Stimulated activated CD4-positive, alpha-beta T cell treated with anti-CD3 and anti-CD28 coated beads, Interleukin-2, amount 100 ng/mL, for 4 hours (primary cell): ENCODE measurements around the gene ATP6V1B1.

ENCODE experiments used
- DNase-seq: peaks from one replicate; pipeline ENCODE4 v3.0.0-alpha.2; 2020; ENCODE audit warnings: low read depth

Gene ATP6V1B1

DNA sequence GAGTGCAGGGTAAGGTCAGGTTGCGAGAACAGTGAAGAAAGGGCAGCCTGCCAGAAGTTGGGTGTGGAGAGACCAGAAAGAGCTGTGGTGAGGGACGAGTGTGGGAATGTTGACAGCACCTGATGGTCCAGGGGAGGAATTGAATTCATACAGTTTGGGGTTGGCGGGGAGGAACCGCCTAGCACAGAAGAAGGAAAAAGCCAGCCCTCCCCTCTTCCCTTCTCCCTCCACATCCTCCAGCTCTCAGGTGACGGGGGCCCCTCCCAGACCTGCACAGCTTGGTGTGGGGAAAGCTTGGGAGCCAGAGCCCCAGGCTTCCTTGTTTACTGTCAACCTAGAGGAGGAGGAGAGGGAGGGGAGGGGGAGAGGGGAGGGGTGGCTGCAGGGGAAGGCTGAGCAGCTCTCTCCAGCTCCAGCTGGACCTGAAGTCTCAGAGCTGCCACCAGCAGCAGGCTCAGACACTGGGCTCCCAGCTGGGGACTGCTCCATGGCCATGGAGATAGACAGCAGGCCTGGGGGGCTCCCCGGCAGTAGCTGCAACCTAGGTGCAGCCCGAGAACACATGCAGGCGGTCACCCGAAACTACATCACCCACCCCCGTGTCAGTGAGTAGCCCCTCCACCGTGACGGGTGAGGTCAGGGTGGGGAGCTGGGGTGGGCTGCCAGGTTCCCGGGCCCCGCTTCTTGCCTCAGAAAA is at the start of gene ATP6V1B1:
ATP6V1B1 (plus strand) TSS at position 433 of the 697 bp plus-strand sequence; CDS start at position 488, 55 bp downstream.
- no peak for DNase-seq

DNA sequence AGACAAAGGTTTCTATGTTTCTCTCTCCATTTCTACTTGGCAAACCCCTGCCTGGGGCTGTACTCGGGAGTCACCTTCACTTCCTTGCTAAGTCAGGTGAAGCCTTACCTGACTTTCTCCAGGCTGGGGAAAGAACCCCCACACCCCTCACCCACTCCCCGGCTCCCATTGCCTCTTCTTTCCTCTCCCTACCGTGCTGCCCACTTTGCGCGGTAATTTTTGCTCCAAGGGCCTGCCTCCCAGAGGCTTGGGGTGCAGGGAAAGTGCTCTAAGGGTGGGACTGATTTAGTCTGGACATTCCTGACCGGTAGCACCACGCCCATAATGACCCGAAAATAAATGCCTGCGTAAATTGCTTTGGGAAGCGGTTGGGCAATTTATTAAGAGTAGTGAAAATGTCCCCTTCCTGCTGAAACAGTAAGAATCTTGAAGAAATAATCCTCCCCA is 49.1 kb upstream of the ATP6V1B1 start:
- no peak for DNase-seq

DNA sequence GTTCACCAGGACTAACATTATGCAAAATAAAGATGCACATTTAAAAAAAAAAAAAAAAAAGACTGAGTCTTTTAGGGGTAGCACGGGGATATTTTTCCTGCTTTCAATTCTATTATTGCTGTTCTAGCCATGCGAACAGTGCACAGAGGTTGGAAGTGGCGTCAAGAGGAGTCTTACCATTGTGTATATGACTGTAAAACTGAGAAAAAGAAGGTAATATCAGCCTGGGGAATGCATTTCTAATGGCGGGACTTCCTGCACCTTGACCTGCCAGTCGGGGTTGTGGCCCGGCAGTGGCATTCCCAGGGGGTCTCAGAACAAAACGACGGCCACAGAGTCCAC is 48.5 kb upstream of the ATP6V1B1 start:
- DNase-seq, result no peak

DNA sequence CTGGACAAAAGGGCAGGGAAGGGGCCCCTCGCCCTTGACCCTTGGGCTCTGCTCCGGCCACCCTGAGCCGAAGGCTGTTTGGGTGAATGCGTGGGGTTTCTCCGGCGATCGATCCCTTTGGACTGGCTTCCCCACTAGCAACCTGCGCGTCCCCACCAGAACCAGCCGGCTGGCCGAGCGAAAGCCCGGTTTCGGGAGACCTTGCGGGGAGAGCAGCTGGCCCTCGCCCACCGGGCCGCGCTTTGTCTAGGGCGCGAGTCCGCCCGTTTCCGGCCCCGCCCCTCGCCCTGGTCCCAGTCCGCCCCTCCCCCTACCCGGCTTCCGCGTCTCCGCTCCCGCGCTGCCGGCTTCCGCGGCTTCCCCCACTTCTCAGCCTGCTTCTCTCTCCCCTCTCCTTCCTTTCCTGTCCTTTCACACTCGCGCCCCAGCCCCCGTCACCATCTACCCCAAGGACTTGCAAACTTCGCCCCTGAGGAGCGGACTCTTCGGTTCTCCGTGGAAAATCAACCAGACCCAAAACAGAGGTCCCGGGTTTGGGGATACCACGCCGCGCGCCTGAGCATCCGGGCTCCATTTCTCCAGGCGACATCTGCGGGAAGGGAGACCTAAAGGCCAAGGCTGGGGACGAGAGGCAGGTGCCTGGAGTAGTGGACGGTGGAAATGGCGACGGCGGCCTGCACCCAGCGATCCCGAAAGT is 48.0 kb upstream of the ATP6V1B1 start:
- peak; percentile 13 for DNase-seq

DNA sequence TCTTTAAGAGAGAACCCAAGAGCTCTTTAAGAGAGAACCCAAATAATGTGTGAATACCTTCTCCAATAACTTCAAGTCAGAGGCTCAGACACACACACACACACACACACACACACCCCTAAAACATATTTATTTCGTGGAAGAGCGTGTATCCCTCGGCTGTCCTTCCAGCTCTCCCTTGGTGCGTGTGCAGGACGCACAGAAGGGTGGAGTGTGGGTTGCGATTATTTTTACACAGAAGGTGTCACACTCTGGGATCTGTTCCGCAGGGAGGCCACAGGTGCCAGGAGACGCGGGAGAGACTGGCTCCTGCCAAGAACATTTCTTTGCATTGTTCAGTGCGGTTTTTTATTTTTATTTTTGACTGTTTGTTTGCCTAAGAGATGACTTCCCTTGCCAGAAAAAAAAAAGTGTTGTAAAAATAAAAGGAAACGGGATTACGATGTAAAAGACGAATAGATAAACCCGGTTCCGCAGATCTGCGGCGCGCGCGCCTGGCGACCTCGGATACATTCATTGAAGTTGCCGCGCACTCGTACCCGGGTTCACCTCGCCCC is 47.3 kb upstream of the ATP6V1B1 start:
- no peak for DNase-seq

DNA sequence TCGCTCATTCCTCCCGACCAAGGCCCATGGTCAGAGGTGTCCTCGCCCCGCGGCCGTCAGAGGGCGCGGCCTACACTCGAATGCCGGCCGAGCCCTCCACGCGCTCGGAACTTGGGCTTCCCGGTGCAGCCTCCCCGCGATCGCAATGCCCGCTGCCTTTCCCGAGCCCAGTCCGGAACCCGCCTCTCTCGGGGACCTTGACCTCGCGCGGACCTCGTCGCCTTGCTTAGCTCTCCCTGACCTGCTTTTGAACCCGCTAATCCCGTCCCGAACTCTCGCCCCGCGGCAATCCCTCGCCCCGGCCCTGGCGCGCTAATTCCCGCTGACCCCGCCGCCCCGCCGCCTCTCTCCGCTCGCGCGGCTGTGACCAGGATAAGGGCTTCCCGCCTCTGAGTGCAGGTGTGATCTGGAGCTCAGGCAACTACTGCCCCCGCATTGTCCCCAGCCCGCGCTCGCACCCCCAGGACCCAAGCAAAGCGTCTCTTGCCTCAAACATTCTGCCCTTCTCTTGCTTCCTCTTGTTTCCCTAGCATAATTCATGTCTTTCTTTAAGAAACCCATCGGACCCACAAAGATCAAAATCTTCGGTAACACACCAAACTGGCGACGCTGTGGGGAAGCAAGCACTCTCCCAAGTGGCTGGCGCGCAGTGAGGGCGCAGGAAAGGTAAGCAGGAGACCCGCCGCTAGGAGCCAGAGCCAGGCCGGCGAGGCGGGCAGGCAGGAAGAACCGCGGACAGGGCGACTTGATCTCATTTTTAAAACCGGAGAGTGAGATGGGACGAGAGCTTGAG is 46.6 kb upstream of the ATP6V1B1 start:
- no peak for DNase-seq

DNA sequence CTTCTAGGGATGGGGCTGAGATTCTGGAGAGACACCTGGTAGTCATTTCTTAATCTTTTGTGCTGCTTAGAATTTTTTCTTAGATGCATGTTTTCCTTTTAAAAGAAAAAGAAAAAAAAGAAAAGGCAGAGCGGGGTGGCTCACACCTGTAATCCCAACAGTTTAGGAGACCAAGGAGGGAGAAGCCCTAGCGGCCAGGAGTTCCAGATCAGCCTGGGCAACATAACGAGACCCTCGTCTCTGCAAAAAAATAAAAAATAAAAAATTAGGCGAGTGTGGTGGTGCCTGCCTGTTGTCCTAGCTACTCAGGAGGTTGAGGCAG is 46.0 kb upstream of the ATP6V1B1 start:
- no peak for DNase-seq

DNA sequence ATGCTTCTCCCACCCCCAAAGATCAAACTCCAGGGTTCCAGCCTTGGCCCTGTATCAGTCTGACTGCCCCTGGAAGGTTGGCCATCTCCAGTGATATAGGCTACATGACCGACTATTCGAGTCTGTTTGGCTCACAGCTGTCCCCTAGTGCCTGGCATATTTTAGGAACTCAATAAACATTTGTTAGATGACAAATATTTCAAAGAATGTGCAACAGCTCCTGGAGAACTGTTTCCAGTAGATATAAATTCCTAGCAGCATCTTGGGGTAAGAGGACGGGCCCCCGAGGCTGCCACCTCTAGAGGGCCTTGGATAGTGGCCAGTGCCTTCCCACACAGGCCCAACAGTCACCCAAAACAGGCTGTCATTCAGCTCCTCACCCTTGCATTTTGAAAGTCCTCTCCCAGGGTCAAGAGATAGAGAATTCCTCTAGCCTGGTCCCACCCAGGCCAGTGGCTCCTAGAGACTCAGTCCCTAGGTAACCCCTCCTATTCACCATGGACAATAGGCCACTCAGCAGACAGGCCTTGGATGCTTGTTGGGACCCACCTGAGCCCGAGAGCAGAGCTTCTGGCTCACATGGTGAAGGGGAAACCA is 45.1 kb upstream of the ATP6V1B1 start:
- no peak for DNase-seq

DNA sequence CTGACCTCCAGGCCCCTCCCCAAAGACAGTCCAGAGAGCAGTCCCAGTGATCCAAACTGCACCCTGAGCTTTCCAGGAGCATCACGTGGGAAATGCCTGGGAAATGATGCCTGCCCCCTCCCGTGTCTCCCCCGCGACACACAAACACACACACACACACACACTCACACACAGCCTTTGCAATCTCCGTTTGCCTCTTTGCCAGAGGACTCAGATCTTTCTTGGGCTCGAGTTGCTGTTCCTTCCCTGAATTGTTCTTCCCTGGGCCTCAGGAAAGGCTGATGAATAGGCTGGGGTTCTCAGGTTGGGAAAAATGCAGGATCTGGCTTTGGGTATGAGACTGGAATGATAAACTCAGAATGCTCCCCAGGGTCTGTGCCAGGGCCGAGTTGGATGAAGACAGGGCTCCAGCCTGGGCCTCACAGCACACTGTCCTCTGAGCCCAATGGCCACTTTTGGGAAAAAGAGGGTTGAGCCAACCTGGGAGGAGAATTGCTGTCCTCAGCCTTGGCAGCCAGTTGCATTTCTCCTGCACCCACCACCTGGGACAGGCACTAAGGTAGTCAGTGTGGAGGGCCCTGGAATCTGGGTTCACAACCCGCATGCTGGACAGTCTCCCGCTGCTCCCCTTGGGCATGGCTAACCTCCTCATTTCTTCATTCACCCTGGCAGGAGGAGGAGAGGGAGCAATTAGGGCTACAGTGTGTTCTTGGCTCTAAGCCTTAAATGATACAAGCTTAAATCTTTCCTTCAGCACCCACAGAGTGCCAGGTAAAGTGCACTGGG is 43.9 kb upstream of the ATP6V1B1 start:
- no peak for DNase-seq

DNA sequence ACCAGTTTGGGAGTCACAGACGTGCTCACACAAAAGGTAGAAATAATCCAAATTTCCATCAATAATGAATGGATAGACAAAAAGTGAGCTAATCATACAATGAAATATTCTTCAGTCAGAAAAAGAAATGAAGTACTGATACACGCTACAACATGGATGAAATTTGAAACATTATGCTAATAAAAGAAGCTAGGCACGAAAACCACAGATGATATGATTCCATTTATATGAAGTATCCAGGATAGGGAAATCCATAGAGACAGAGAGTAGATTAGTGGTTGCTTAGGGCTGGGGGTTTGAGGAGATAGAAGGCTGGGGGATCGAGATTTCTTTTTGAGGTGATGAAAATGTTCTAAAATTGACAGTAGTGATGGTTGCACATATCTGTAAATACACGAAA is 43.0 kb upstream of the ATP6V1B1 start:
- DNase-seq, result no peak

DNA sequence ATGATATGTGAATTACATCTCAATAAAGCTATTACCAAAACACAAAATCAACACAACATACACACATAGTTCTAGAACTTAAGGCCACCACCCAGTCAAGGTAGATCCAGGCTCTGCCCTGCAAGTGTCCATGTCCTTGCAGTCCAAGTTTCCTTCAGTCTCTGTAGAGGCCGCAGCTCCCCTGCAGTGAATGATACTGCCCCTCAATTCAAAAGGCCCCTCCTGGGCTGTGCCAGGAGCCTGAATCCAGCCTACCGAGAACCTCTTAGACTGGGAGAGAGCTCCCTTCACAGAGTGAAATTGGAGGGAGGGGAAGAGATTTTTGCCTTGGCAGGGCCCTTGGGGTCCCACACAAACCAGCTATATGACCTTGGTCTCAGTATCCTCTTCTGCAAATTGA is 42.5 kb upstream of the ATP6V1B1 start:
- DNase-seq, result no peak

DNA sequence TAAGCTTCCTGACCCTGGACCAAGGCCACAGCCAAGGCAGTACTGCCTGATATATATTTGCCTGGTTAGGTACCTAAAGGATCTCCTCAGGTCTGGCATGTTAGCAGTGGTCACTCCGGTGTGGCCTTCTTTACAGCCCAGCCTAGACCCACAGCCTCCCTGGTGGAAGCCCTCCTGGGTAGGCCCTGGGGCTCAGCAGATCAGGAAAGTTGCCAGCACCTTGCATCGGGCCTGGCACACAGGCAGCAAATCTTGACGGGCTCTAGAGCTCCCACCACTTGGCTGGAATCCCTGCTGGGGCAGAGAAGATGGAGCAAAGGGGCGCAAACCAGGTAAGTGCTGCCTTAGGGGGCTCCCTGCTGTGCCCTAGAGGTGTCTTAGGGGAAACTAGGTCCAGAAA is 40.9 kb upstream of the ATP6V1B1 start:
- DNase-seq, result no peak

DNA sequence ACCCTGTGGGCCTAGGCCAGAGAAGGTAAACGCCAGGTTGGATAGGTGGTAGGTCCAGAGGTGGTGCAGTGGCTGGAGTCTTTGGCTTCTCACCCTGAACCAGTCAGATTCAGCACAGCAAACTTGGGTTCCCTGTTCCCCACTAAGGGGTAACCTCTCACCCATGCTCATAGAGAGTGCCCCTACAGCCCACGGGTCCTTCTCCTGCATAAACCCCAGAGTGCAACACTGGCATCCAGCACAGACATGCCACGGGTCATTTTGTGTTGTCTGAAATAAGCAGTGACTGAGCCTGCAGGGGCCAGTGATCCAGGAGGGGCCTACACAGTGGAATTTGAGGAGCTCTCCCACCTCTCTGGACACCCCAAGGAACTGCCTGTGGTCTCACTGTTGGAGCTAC is 40.5 kb upstream of the ATP6V1B1 start:
- DNase-seq, result no peak

DNA sequence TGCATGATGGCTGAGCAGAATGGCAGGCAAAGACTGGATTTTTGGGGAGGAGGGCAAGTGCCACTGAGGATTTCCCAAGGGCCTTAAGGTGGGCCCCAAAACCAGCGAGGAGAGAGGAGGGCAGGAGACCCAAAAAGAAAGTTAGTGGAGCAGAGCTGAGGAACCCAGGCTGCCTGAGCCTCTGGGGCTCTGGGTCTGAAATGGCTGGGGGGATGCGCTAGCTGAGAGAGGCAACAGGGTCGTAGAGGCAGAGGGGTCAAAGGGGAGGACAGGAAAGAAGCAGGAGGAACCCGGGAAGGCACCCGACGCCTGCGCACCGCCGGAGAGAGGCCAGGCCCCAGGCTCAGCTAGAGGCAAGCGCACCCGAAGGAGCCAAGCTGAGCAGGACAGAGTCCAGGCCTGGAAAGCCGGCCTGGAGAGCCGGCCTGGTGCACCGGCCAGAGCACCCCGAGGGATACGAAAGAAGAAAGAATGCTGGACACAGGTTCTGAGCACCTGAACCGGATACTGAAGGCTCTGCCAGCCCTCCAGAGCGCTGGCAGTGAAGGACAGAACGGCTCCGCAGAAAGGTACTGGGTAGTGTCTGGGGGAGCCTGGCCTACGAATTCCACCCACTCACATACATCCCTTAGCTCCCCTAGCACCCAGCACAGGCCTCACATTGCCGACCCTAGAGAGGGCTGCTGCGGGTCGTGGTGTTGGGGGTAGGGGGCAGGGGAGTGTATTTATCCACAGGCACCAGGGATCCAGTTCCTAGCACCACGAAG is 39.5 kb upstream of the ATP6V1B1 start:
- no peak for DNase-seq

DNA sequence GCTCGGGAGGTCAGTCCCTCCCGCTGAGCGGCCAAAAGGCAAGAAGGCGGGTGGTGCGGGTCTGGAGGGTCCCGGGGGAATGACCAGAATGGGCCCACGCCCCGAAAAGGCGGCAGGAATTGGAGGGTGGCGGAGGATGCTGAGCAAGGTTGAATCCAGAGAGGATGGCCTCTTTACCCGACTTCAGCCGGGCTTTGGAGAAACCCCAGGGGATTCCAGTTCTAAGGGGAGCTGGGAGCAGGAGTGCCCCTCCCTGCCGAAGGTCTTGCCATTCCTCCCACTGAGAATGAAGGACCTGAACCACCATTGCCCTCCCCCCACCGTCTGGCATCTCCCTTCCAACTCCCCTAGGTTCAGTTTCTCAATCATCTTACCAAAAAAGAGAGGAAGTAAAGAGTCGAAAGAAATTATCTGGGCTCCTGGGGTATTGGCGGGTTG is 38.9 kb upstream of the ATP6V1B1 start:
- no peak for DNase-seq

DNA sequence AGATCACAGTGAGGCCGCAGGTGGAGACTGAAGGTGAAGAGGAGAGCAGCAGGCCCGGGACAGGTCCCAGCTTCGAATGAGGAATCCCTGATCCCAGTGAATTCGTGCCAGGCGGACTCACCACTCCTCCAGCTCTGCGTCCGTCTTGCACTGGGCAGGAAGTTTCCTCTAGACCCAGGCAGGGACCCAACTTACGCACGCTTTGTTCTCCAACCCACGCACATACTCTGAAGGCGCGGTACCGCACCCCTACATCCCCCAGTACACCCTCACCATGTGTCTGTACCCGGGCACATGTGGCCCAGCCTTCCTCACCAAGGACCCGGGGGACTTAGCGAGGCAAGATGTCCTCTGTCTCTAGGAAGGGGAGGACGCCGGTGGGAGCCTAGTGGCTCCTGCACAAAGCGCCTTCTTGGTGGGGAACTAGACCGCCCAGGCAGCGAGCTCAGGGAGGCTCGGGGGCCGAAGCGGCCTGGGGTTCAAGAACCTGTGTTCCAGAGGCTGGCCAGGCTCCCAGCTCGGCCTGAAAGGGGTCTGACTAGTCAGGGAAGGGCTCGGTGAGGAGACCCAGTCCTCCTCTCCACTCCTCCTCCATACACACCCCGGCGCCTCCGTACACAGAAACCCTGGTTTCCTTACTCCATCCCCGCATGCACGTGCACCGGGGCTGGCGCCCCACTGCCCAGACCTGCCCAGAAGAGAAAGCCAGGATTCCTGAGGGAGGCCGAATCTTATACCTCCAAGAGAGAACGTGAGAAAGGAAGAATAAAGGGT is 38.3 kb upstream of the ATP6V1B1 start:
- DNase-seq, result no peak

DNA sequence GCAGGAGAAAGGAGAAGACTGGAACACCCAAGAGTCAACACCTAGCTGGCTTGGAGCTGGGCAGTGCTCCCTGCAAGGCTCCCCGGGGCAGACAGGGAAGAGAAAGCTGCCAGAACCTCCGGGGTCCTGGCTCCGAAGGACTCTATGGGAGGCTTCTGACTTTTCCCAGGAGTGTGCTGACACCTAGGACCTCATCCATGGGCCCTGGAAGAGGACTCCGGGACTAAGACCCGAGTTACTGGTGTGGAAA is 37.8 kb upstream of the ATP6V1B1 start:
- no peak for DNase-seq

DNA sequence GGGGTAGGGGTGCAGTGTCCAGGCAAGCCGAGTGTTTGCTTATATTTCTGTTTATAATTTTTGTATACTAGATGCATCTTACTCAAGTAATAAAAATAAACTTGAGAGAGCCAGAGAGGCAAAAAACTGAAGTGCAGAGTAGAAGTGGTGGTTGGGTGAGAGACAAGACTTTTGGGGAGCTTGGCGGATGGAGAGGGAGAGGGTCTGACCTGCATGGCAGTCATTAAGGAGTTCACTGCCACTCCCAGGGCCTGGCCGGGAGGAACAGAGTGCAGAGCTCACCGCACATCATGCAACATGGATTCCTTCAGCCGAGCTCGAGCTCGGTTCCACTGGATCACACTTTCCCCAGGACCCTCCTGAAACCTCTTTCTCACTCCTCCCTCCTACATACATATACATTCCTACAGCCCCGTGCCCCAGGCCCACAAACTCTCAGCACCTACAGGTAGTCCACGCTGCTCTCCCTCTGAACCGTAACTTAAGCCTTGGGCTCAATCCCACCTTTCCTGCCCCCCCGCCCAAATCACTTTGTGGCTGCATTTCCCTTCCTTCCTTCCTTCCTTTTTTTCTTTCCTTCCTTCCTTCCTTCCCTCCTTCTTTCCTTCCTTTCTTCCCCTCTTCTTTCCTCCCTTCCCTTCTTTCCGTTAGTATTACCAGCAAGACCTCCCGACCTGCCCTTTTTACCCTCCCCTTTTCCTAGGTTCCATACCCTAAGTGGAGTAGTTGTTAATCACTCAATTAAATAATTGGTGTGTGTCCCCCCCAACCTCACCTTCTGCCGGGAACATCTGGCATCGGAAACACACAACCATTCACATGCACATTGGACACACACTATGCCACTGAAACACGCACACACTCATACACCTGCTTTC is 37.1 kb upstream of the ATP6V1B1 start:
- no peak for DNase-seq
